A549 (cell line): ENCODE results near the gene SLC17A5. TPM values are rescaled to one million over a fixed set of nuclear protein-coding genes. Genes with fewer than 3 reads are reported as not detected.
"Not testable (repeated sequence)": the region's sequence is repeated elsewhere in the genome, so short reads cannot be mapped to it uniquely, and the experiment has no call there.

Experiments used
- ATAC-seq, 2 experiments: fragments of 200-7000 bp in 1 of 2; fragments of >200 bp in 1 of 2; cut with Nextera tagmentation in 1 of 2; cut with Tn5 transposase in 1 of 2; 3 replicates each; pipeline versions ENCODE4 v1.8.0 to v1.9.1; 2018 to 2020; ENCODE audit warnings: mild to moderate bottlenecking in 1 of 2, moderate library complexity in 1 of 2
- CTCF ChIA-PET: fragments of 300-600 bp; sonication (Branson Sonifier 250); formaldehyde crosslinking; extraction: SDS; loops from one replicate; lab custom pipeline; 2021; ENCODE audit warnings: antibody characterized with exemption, inconsistent platforms; lab: Yijun Ruan, JAX
- POLR2A ChIA-PET: fragments of 350-600 bp; formaldehyde crosslinking; extraction: SDS; loops from one replicate; lab custom pipeline; 2021; ENCODE audit warnings: antibody characterized with exemption, inconsistent platforms; lab: Yijun Ruan, JAX
- DNase-seq, 2 experiments: peaks; one replicate each; pipeline versions ENCODE4 v3.0.0 to v3.0.0-alpha.2; 2011 to 2016; ENCODE audit warnings: low read depth in 1 of 2, low spot score in 1 of 2
- FAIRE-seq: peaks from 2 replicates; lab custom pipeline; 2011; peaks lifted over from hg19 to GRCh38; lab: Jason Lieb, UNC
- H3K27ac ChIP-seq, 2 experiments: fragments of >200 bp; sonication (Bioruptor Twin); formaldehyde crosslinking; 3 replicates each; pipeline ENCODE4 v1.5.1; 2016 to 2017
- H3K4me1 ChIP-seq: fragments of >200 bp; sonication (Bioruptor Twin); formaldehyde crosslinking; 3 replicates; pipeline ENCODE4 v1.6.1; 2016
- H3K4me2 ChIP-seq: fragments of >200 bp; sonication (Bioruptor Twin); formaldehyde crosslinking; 3 replicates; pipeline ENCODE4 v1.6.1; 2016
- H3K4me3 ChIP-seq: fragments of >200 bp; sonication (Bioruptor Twin); formaldehyde crosslinking; 3 replicates; pipeline ENCODE4 v1.5.1; 2016
- H3K9me3 ChIP-seq: fragments of >200 bp; sonication (Bioruptor Twin); formaldehyde crosslinking; 3 replicates; pipeline ENCODE4 v1.6.1; 2016
- BHLHE40 ChIP-seq: IDR thresholded peaks from 2 replicates; pipeline ENCODE4 v1.6.1; 2012; ENCODE audit warnings: low read depth, low read length, inconsistent platforms
- CBX2 ChIP-seq: fragments of 200-600 bp; sonication (generic); IDR thresholded peaks from 2 replicates; pipeline ENCODE4 v1.6.1; 2016; ENCODE audit warnings: low read depth, mild to moderate bottlenecking, borderline replicate concordance
- CHD4 ChIP-seq: fragments of 200-600 bp; sonication (generic); IDR thresholded peaks from 2 replicates; pipeline ENCODE4 v1.6.1; 2016; ENCODE audit warnings: antibody characterized with exemption, mild to moderate bottlenecking, borderline replicate concordance
- EP300 ChIP-seq, 2 experiments: fragments of >200 bp; sonication (Bioruptor Twin); formaldehyde crosslinking; IDR thresholded peaks; 2 replicates in 1 of 2; 3 replicates in 1 of 2; pipeline ENCODE4 v1.6.1; 2016 to 2017
- ESRRA ChIP-seq: fragments of 150-350 bp; IDR thresholded peaks from 2 replicates; pipeline ENCODE4 v1.6.1; 2014; ENCODE audit warnings: mild to moderate bottlenecking, low read length, borderline replicate concordance
- HOXB13 ChIP-seq: fragments of 250-450 bp; sonication (Bioruptor Pico); IDR thresholded peaks from 2 replicates; pipeline ENCODE4 v1.5.0; 2020; ENCODE audit warnings: low read depth, mild to moderate bottlenecking, moderate library complexity
- HOXB5 ChIP-seq: fragments of 250-450 bp; sonication (Bioruptor Pico); IDR thresholded peaks from 2 replicates; pipeline ENCODE4 v1.5.0; 2020; ENCODE audit warnings: mild to moderate bottlenecking, moderate library complexity
- MAFK ChIP-seq: fragments of 450-650 bp; IDR thresholded peaks from 2 replicates; pipeline ENCODE4 v1.6.1; 2014; ENCODE audit not compliant: partially characterized antibody
- MAZ ChIP-seq: fragments of 150-350 bp; IDR thresholded peaks from 2 replicates; pipeline ENCODE4 v1.6.1; 2014; ENCODE audit warnings: antibody characterized with exemption, low read depth, low read length, borderline replicate concordance
- RNF2 ChIP-seq: fragments of 200-600 bp; sonication (generic); IDR thresholded peaks from 2 replicates; pipeline ENCODE4 v1.6.1; 2016; ENCODE audit warnings: low read depth, mild to moderate bottlenecking, antibody characterized with exemption, moderate library complexity, borderline replicate concordance
- SMC3 ChIP-seq: fragments of >200 bp; sonication (Bioruptor Twin); formaldehyde crosslinking; IDR thresholded peaks from 3 replicates; pipeline ENCODE4 v1.6.1; 2018; ENCODE audit warnings: inconsistent platforms
- SREBF2 ChIP-seq: fragments of 450-650 bp; IDR thresholded peaks from 2 replicates; pipeline ENCODE4 v1.6.1; 2014; ENCODE audit warnings: mild to moderate bottlenecking, moderate library complexity
- ZC3H11A ChIP-seq: fragments of 450-650 bp; IDR thresholded peaks from 2 replicates; pipeline ENCODE4 v1.6.1; 2014; ENCODE audit warnings: antibody characterized with exemption, mild to moderate bottlenecking
- ZNF302 ChIP-seq: fragments of 250-450 bp; sonication (Bioruptor Pico); IDR thresholded peaks from 2 replicates; pipeline ENCODE4 v1.9.0; 2021; ENCODE audit warnings: inconsistent platforms, mild to moderate bottlenecking, moderate library complexity
- WGBS: methylation state at CpG from one replicate; pipeline ENCODE4 v1.1.6; 2017; ENCODE audit errors: missing lambda C conversion rate; 5-methylcytosine and 5-hydroxymethylcytosine counted together
- polyA plus RNA-seq, 4 experiments: library from polyadenylated mRNA; depleted of rRNA in 3 of 4; stranded (reverse); fragments of >200 nt; fragmentation: RNase III in 1 of 4; extraction: RNeasy Plus Mini Kit Qiagen cat#74134 plus additional on column Dnase treatment in 1 of 4; gene quantifications; 2 replicates in 3 of 4; 3 replicates in 1 of 4; pipeline ENCODE4 v1.2.3, GENCODE V29; 2011 to 2017
- TF ChIP-seq, protein P1 (sequence below): IDR thresholded peaks from 2 replicates; pipeline ENCODE4 v1.6.1; 2012
- TF ChIP-seq, protein P2 (sequence below): fragments of >200 bp; sonication (Bioruptor Twin); formaldehyde crosslinking; IDR thresholded peaks from 3 replicates; pipeline ENCODE4 v1.5.1; 2016
- TF ChIP-seq, protein P3 (sequence below): fragments of >200 bp; sonication (Bioruptor Twin); formaldehyde crosslinking; IDR thresholded peaks from 3 replicates; pipeline ENCODE4 v1.6.1; 2016
- TF ChIP-seq, protein P4 (sequence below): fragments of 250-450 bp; sonication (Bioruptor Pico); IDR thresholded peaks from 2 replicates; pipeline ENCODE4 v1.5.0; 2021; ENCODE audit warnings: mild to moderate bottlenecking, moderate library complexity, borderline replicate concordance

The SLC17A5 gene
- polyA plus RNA-seq, 2 of the 4 experiments (the other 2 are of a cell fraction), result 10.0 to 10.6 TPM

DNA sequence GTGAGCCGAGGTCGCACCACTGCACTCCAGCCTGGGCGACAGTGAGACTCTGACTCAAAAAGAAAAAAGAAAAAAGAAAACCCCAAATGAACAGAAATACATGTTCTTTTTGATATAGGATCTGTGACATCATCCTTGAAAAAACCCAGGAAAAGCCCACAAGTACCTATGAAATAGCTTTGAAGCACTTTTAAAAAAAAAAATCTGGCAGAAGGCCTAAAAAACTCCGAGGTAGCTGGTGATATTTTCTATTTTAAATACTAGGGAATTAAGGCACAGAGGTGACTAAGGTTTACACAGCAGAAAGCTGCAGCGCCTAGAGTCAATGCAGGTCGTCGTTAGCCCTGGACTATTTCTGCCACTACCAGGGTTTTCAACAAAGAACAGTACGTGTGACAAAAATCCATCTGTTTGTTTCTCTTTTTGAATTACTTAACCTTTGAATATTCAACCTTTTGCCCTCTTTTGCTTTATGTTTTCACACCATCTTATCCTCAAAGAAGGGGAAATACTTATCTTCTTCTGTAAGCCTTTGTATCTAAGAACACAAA is 93.5 kb downstream of the SLC17A5 start:
- Histone ChIP-seq H3K9me3 (no peaks in the 10 kb centered on the region), H3K4me1 (peaks cover 12% of the 10 kb centered on the region; the same call in 2 of the 3 replicates)
- WGBS, result 43% methylated on average over 8 of the region's 8 CpGs
- no peak for FAIRE-seq
- no peak for DNase-seq
- TF ChIP-seq, protein P1, sequence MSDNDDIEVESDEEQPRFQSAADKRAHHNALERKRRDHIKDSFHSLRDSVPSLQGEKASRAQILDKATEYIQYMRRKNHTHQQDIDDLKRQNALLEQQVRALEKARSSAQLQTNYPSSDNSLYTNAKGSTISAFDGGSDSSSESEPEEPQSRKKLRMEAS, result no peak
- TF ChIP-seq HOXB13 (CRISPR knock-in tag) (no peak), CHD4 (no peak), SREBF2 (no peak)
- TF ChIP-seq, protein P2, sequence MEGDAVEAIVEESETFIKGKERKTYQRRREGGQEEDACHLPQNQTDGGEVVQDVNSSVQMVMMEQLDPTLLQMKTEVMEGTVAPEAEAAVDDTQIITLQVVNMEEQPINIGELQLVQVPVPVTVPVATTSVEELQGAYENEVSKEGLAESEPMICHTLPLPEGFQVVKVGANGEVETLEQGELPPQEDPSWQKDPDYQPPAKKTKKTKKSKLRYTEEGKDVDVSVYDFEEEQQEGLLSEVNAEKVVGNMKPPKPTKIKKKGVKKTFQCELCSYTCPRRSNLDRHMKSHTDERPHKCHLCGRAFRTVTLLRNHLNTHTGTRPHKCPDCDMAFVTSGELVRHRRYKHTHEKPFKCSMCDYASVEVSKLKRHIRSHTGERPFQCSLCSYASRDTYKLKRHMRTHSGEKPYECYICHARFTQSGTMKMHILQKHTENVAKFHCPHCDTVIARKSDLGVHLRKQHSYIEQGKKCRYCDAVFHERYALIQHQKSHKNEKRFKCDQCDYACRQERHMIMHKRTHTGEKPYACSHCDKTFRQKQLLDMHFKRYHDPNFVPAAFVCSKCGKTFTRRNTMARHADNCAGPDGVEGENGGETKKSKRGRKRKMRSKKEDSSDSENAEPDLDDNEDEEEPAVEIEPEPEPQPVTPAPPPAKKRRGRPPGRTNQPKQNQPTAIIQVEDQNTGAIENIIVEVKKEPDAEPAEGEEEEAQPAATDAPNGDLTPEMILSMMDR, result no peak
- TF ChIP-seq, all 56 proteins: peak for 0
- H3K4me2 ChIP-seq, result peak overlapping the region; percentile 47
- CTCF ChIA-PET, result interaction anchor here (0.8 kb wide), 1 partner anchor 24 kb away, joined by 3 read pairs; no protein-coding TSS in a partner anchor
- H3K27ac ChIP-seq, result peak overlapping the region; percentile 2 to 73; a peak in 4 of 6 replicates
- no peak overlapping the region for H3K4me3 ChIP-seq
- no peak for ATAC-seq
- POLR2A ChIA-PET, result interaction anchor here (0.9 kb wide), 1 partner anchor 26 kb away, joined by 3 read pairs; no protein-coding TSS in a partner anchor

DNA sequence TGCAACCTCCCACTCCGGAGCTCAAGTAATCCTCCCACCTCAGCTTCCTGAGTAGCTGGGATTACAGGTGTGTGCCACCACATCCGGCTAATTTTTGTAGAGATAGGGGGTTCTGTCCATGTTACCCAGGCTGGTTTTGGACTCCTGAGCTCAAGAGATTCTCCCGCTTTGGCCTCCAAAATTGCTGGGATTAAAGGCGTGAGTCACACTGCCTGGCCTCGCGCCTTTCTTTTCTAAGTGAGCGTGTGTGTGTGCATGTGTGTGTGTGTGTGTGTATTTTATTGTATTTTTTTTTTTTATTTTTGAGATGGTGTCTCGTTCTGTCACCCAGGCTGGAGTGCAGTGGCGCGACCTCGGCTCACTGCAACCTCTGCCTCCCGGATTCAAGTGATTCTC is 94.4 kb downstream of the SLC17A5 start:
- not testable (repeated sequence) for ATAC-seq, H3K9me3 ChIP-seq, DNase-seq, H3K4me3 ChIP-seq, H3K4me2 ChIP-seq, FAIRE-seq
- POLR2A ChIA-PET, result interaction anchor here (1.6 kb wide), 1 partner anchor 38 kb away, joined by 3 read pairs; no protein-coding TSS in a partner anchor
- Histone ChIP-seq H3K27ac (peak overlapping the region in 1 of 2 experiments; percentile 27; a peak in 3 of 6 replicates), H3K4me1 (peaks cover 12% of the 10 kb centered on the region; the same call in 2 of the 3 replicates)
- WGBS, result 94% methylated on average over 12 of the region's 12 CpGs
- CTCF ChIA-PET, result interaction anchor here (2.3 to 3.0 kb wide), 2 partner anchors 11 to 21 kb away, joined by 9 read pairs; no protein-coding TSS in a partner anchor

DNA sequence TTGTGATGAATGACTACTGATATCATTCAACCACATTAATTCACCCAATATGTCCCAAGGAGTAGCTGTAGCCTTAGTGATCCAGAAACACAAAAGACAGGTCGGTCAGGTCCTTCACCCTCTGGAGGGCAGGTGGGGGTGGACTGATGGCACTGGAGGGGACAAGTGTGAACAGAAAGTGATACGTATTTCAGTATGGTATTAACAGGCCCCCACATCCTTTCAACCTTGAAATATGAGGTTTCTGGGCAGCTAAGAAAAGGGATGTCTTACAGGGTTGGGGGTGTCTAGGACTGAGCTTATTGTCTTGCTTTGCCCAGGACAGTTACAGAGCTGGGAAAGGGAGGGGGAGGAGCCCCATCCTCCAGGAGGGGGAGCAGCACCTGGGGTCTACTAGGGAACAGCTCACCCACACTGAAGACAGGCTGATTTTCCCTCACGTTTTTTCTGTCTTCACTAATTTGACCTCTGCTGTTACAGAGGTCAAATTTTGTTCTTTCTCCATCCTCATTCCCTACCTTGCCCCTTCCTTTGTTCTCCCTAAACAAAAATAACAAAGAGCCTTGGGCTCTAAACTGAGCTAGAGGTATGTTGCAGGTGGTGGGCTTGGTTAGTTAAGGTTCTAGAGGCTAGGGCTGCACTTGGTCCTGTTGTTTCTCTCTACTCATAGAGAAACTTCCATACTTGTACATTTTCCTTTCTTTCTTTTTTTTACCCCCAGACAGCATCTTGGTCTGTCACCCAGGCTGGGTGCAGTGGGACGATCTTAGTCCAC is 95.0 kb downstream of the SLC17A5 start:
- no peak for FAIRE-seq
- Histone ChIP-seq H3K9me3 (no peaks in the 10 kb centered on the region), H3K4me2 (no peak overlapping the region), H3K4me1 (peaks cover 12% of the 10 kb centered on the region; the same call in 2 of the 3 replicates), H3K27ac (peak overlapping the region in 1 of 2 experiments; percentile 27; a peak in 3 of 6 replicates), H3K4me3 (no peak overlapping the region)
- ChIA-PET CTCF (interaction anchor here (1.0 to 3.0 kb wide), 3 partner anchors 11 to 107 kb away, joined by 3 to 9 read pairs (median 9); no protein-coding TSS in a partner anchor), POLR2A (interaction anchor here (1.6 kb wide), 1 partner anchor 37 kb away, joined by 3 read pairs; no protein-coding TSS in a partner anchor)
- 80% methylated on average over 4 of the region's 4 CpGs for WGBS
- no peak for TF ChIP-seq MAZ
- TF ChIP-seq SMC3, result no peak
- TF ChIP-seq ZNF302 (CRISPR knock-in tag), result no peak
- TF ChIP-seq ESRRA, result no peak
- TF ChIP-seq, protein P2, result no peak
- no peak for TF ChIP-seq RNF2
- TF ChIP-seq, protein P3, sequence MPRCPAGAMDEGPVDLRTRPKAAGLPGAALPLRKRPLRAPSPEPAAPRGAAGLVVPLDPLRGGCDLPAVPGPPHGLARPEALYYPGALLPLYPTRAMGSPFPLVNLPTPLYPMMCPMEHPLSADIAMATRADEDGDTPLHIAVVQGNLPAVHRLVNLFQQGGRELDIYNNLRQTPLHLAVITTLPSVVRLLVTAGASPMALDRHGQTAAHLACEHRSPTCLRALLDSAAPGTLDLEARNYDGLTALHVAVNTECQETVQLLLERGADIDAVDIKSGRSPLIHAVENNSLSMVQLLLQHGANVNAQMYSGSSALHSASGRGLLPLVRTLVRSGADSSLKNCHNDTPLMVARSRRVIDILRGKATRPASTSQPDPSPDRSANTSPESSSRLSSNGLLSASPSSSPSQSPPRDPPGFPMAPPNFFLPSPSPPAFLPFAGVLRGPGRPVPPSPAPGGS, result no peak
- TF ChIP-seq CBX2, result no peak
- TF ChIP-seq BHLHE40, result no peak
- TF ChIP-seq, protein P4, sequence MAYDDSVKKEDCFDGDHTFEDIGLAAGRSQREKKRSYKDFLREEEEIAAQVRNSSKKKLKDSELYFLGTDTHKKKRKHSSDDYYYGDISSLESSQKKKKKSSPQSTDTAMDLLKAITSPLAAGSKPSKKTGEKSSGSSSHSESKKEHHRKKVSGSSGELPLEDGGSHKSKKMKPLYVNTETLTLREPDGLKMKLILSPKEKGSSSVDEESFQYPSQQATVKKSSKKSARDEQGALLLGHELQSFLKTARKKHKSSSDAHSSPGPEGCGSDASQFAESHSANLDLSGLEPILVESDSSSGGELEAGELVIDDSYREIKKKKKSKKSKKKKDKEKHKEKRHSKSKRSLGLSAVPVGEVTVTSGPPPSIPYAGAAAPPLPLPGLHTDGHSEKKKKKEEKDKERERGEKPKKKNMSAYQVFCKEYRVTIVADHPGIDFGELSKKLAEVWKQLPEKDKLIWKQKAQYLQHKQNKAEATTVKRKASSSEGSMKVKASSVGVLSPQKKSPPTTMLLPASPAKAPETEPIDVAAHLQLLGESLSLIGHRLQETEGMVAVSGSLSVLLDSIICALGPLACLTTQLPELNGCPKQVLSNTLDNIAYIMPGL, result no peak
- no peak for TF ChIP-seq MAFK
- TF ChIP-seq EP300 (IDR thresholded peaks at IDR 0.05), result no peak
- TF ChIP-seq HOXB5 (CRISPR knock-in tag), result no peak
- no peak for TF ChIP-seq ZC3H11A
- ATAC-seq, result no peak
- DNase-seq, result no peak
